Psoas muscle (tissue), 8 donors: ENCODE data around the gene CCDC78. TPM values are rescaled to one million over a fixed set of nuclear protein-coding genes. Genes with fewer than 3 reads are reported as not detected.
A peak's percentile ranks its signal among the peaks of the same experiment; 100 is the strongest.

Source experiments
- ATAC-seq, 4 donors: fragments of 200-7000 bp; cut with Tn5 transposase; one replicate each; pipeline ENCODE4 v1.9.1; 2020; ENCODE audit warnings: moderate library complexity in 3 of 4, mild to moderate bottlenecking in 2 of 4
- DNase-seq, 2 donors: peaks; one replicate each; pipeline ENCODE4 v3.0.0-alpha.2; 2020
- H3K27ac ChIP-seq: fragments of 200-600 bp; one replicate; pipeline ENCODE4 v1.8.0; 2022
- H3K27me3 ChIP-seq, 3 donors: fragments of 200-600 bp in 1 of 3; one replicate each; pipeline versions ENCODE4 v1.6.1 to v1.8.0; 2013 to 2022; ENCODE audit warnings: low read length in 2 of 3, mild to moderate bottlenecking in 2 of 3, moderate library complexity in 1 of 3; ENCODE audit not compliant: insufficient read depth in 3 of 3
- H3K36me3 ChIP-seq, 2 donors: fragments of 200-600 bp in 1 of 2; one replicate each; pipeline versions ENCODE4 v1.6.1 to v1.8.0; 2013 to 2022; ENCODE audit warnings: low read depth in 1 of 2, mild to moderate bottlenecking in 1 of 2, moderate library complexity in 1 of 2; ENCODE audit not compliant: insufficient read depth in 1 of 2
- H3K4me1 ChIP-seq: fragments of 200-600 bp; one replicate; pipeline ENCODE4 v1.8.0; 2022
- H3K4me3 ChIP-seq: fragments of 200-600 bp; one replicate; pipeline ENCODE4 v1.8.0; 2022; ENCODE audit warnings: mild to moderate bottlenecking
- H3K9me3 ChIP-seq: fragments of 200-600 bp; one replicate; pipeline ENCODE4 v1.8.0; 2022
- CTCF ChIP-seq: fragments of 200-600 bp; IDR thresholded peaks from one replicate; pipeline ENCODE4 v1.8.0; 2022; ENCODE audit warnings: antibody characterized with exemption
- WGBS, 3 donors: extraction: QIAGEN DNeasy Blood & Tissue Kit; methylation state at CpG; one replicate each; pipeline versions ENCODE4 v1.1.6 to v1.1.7; 2013; 5-methylcytosine and 5-hydroxymethylcytosine counted together
- intact Hi-C, 2 donors: fragments of 100-400 bp; cut with DNase I; formaldehyde crosslinking; loops; one replicate each; pipeline versions ENCODE4 v1.11.0 to v1.14.2; 2022
- polyA plus RNA-seq, 3 donors: library from polyadenylated mRNA; stranded (reverse); fragments of 200-250 nt; gene quantifications; one replicate each; pipeline ENCODE4 v1.2.3, GENCODE V29; 2013
- total RNA-seq, 4 donors: library from RNA; stranded (reverse); fragmentation: NEBNext Ultra II Directional in 2 of 4; extraction: Animal tissue kit (Norgen Biotek cat#: 25700) in 2 of 4; gene quantifications; one replicate each; pipeline versions ENCODE4 v1.2.1 to v1.2.4, GENCODE V29; 2021 to 2023
- donor health status: healthy with polysubstance abuse.
- donor health status: DM: no; HTN: no; CAD: no; lungs with moderate emphysema.
- donor health status: Bipolar disorder and iron deficiency.
- donor health status: healthy.
- donor health status: DM: yes; HTN: yes; CAD: no.
- donor health status: DM: no; HTN: no; CAD: no.
- donor health status: DM: no; HTN: no; CAD: no.
- donor health status: DM: yes; HTN: yes; CAD: no.

The CCDC78 gene
- total and polyA plus RNA-seq, 7 donors: 0.11 to 0.16 (median 0.12) TPM; not detected in 4

- Histone ChIP-seq H3K4me1 (peaks cover 8% of the 10 kb centered on the region), H3K27me3 (peaks cover 0 to 40% (median 19%) of the 10 kb centered on the region in 3 donors), H3K9me3 (no peaks in the 10 kb centered on the region), H3K4me3 (peak overlapping the region; percentile 61), H3K36me3 (peaks cover 3 to 36% of the 10 kb centered on the region in 2 donors), H3K27ac (no peak overlapping the region)
- WGBS, 3 donors: 1% methylated on average over 44 to 80 of the region's 80 CpGs
- DNase-seq (peak; percentile 67 to 74), ATAC-seq (peak; percentile 25 to 45 (median 36))
- TF ChIP-seq CTCF: no peak
- intact Hi-C loops: no loop called here
Measured at GRCh38 chr16:728131-728889, 2.1 kb upstream of the CCDC78 start.

GRCh38 chr16:727291-727977, 1.2 kb upstream of the CCDC78 start:
- H3K27ac ChIP-seq: no peak overlapping the region
- peak in 1 of 4 donors; percentile 12 for ATAC-seq
- H3K4me1 ChIP-seq: peaks cover 8% of the 10 kb centered on the region
- no peaks in the 10 kb centered on the region for H3K9me3 ChIP-seq
- peak overlapping the region; percentile 61 for H3K4me3 ChIP-seq
- H3K36me3 ChIP-seq: peaks cover 0 to 32% of the 10 kb centered on the region in 2 donors
- 1% methylated on average over 49 to 61 of the region's 61 CpGs for WGBS, 3 donors
- no peak for TF ChIP-seq CTCF
- H3K27me3 ChIP-seq: peaks cover 0 to 40% (median 19%) of the 10 kb centered on the region in 3 donors
- intact Hi-C loops: no loop called here
- no peak for DNase-seq

GRCh38 chr16:726188-726437, 130 bp downstream of the CCDC78 start:
- no peak overlapping the region for H3K27ac ChIP-seq
- no peaks in the 10 kb centered on the region for H3K9me3 ChIP-seq
- no peak overlapping the region for H3K4me3 ChIP-seq
- 7 to 14% (median 11%) methylated on average over 7 to 9 of the region's 9 CpGs for WGBS, 3 donors
- intact Hi-C loops: no loop called here
- peaks cover 0 to 40% (median 19%) of the 10 kb centered on the region in 3 donors for H3K27me3 ChIP-seq
- DNase-seq: no peak
- no peak for ATAC-seq
- no peak for TF ChIP-seq CTCF
- H3K36me3 ChIP-seq: peaks cover 0 to 24% of the 10 kb centered on the region in 2 donors
- H3K4me1 ChIP-seq: peaks cover 19% of the 10 kb centered on the region

- peaks cover 0 to 19% of the 10 kb centered on the region in 2 donors for H3K36me3 ChIP-seq
- intact Hi-C loops: no loop called here
- no peak for DNase-seq
- H3K27ac ChIP-seq: no peak overlapping the region
- peaks cover 19% of the 10 kb centered on the region for H3K4me1 ChIP-seq
- ATAC-seq: no peak
- no peak overlapping the region for H3K4me3 ChIP-seq
- TF ChIP-seq CTCF: no peak
- WGBS, 3 donors: 50 to 56% (median 55%) methylated on average over 20 to 23 of the region's 23 CpGs
- H3K27me3 ChIP-seq: peaks cover 0 to 40% (median 19%) of the 10 kb centered on the region in 3 donors
- no peaks in the 10 kb centered on the region for H3K9me3 ChIP-seq
Measured at GRCh38 chr16:725463-726187, 618 bp downstream of the CCDC78 start.
